GM12878 (cell line): ENCODE measurements around the gene ARL10. TPM values are rescaled to one million over a fixed set of nuclear protein-coding genes. Genes with fewer than 3 reads are reported as not detected.

Source experiments
- ATAC-seq: fragments of 200-7000 bp; cut with Tn5 transposase; 3 replicates; pipeline ENCODE4 v1.9.1; 2020; ENCODE audit warnings: mild to moderate bottlenecking, moderate library complexity
- BruUV-seq: library from RNA; stranded (reverse); fragments of 400-500 nt; replicated peaks from 2 replicates; lab custom pipeline; 2021; lab: Mats Ljungman, UMichigan
- CTCF ChIA-PET: fragments of 300-600 bp; sonication (Branson Sonifier 250); formaldehyde crosslinking; extraction: SDS; loops from one replicate; lab custom pipeline; 2021; ENCODE audit warnings: inconsistent platforms; lab: Yijun Ruan, JAX
- POLR2A ChIA-PET: fragments of 350-600 bp; formaldehyde crosslinking; extraction: SDS; loops from one replicate; lab custom pipeline; 2021; ENCODE audit warnings: inconsistent platforms; lab: Charles Lee
- RAD21 ChIA-PET: fragments of 300-600 bp; sonication (Branson Sonifier 250); formaldehyde crosslinking; loops from one replicate; lab custom pipeline; 2023; ENCODE audit warnings: antibody characterized with exemption; ENCODE audit not compliant: unreplicated experiment; lab: Charles Lee
- SMC1A ChIA-PET: fragments of 300-600 bp; sonication (Branson Sonifier 250); formaldehyde crosslinking; loops from one replicate; lab custom pipeline; 2023; ENCODE audit not compliant: unreplicated experiment, uncharacterized antibody; lab: Charles Lee
- DNase-seq: peaks from one replicate; pipeline ENCODE4 v3.0.0-alpha.2; 2011; ENCODE audit warnings: low read depth, low spot score
- FAIRE-seq: peaks from 3 replicates; lab custom pipeline; 2011; peaks lifted over from hg19 to GRCh38; lab: Jason Lieb, UNC
- H2AFZ ChIP-seq: 2 replicates; pipeline ENCODE4 v1.6.0; 2011; ENCODE audit warnings: low read depth, low read length, control low read depth; ENCODE audit not compliant: control insufficient read depth
- H3K27ac ChIP-seq: 2 replicates; pipeline ENCODE4 v1.5.1; 2011; ENCODE audit warnings: control low read depth; ENCODE audit not compliant: control insufficient read depth, insufficient read depth
- H3K27me3 ChIP-seq, 2 experiments: replicated peaks in 1 of 2; 2 replicates each; pipeline versions ENCODE4 v1.6.0 to v1.6.1; 2011; ENCODE audit warnings: low read length in 1 of 2; ENCODE audit not compliant: control insufficient read depth in 2 of 2, insufficient read depth in 2 of 2
- H3K36me3 ChIP-seq, 2 experiments: 2 replicates each; pipeline ENCODE4 v1.5.1; 2011; ENCODE audit warnings: low read length in 1 of 2; ENCODE audit not compliant: control insufficient read depth in 2 of 2, insufficient read depth in 2 of 2
- H3K4me1 ChIP-seq: 2 replicates; pipeline ENCODE4 v1.6.1; 2011; ENCODE audit warnings: mild to moderate bottlenecking, low read length, moderate library complexity, mixed read lengths; ENCODE audit not compliant: control insufficient read depth, insufficient read depth
- H3K4me2 ChIP-seq: 2 replicates; pipeline ENCODE4 v1.6.0; 2011; ENCODE audit warnings: control low read depth; ENCODE audit not compliant: control insufficient read depth, insufficient read depth
- H3K4me3 ChIP-seq: fragments of 200-600 bp; sonication (generic); 2 replicates; pipeline ENCODE4 v1.5.1; 2016
- H3K79me2 ChIP-seq: 2 replicates; pipeline ENCODE4 v1.6.0; 2011; ENCODE audit warnings: low read length; ENCODE audit not compliant: control insufficient read depth, insufficient read depth
- H3K9ac ChIP-seq: 2 replicates; pipeline ENCODE4 v1.8.0; 2011; ENCODE audit warnings: low read length, control low read depth, mixed read lengths; ENCODE audit not compliant: control insufficient read depth, insufficient read depth
- H3K9me3 ChIP-seq: replicated peaks from 3 replicates; pipeline ENCODE4 v1.5.1; 2011; ENCODE audit warnings: mild to moderate bottlenecking, low read length; ENCODE audit not compliant: control insufficient read depth, insufficient read depth
- H4K20me1 ChIP-seq: 2 replicates; pipeline ENCODE4 v1.6.0; 2011; ENCODE audit not compliant: control insufficient read depth, insufficient read depth
- KAT2A ChIP-seq: conservative IDR thresholded peaks from 2 replicates; pipeline ENCODE4 v1.6.1; 2011; ENCODE audit warnings: low read depth, low read length; ENCODE audit not compliant: control insufficient read depth
- PAX8 ChIP-seq: fragments of 450-650 bp; IDR thresholded peaks from 2 replicates; pipeline ENCODE4 v1.6.1; 2017; ENCODE audit warnings: mild to moderate bottlenecking, moderate library complexity
- SMC3 ChIP-seq: IDR thresholded peaks from 2 replicates; pipeline ENCODE4 v1.6.1; 2011; ENCODE audit warnings: low read length, improper control_type of control experiment, borderline replicate concordance
- SPI1 ChIP-seq: IDR thresholded peaks from 2 replicates; pipeline ENCODE4 v1.6.1; 2011; ENCODE audit warnings: low read depth, mild to moderate bottlenecking, low read length, moderate library complexity, borderline replicate concordance; ENCODE audit not compliant: insufficient read depth
- ZNF622 ChIP-seq: fragments of 450-650 bp; IDR thresholded peaks from 2 replicates; pipeline ENCODE4 v1.6.1; 2017; ENCODE audit warnings: mild to moderate bottlenecking, inconsistent platforms
- WGBS: methylation state at CpG from one replicate; pipeline ENCODE4 v1.1.6; 2016; ENCODE audit warnings: low lambda C conversion rate; ENCODE audit not compliant: insufficient replicate concordance, insufficient coverage; ENCODE audit errors: missing lambda C conversion rate; 5-methylcytosine and 5-hydroxymethylcytosine counted together
- in situ Hi-C: fragments of 300-500 bp; cut with MboI; formaldehyde crosslinking; loops from 9 replicates; pipeline ENCODE4 v1.14.3; 2018; ENCODE audit warnings: mixed read lengths
- intact Hi-C: fragments of 100-400 bp; cut with micrococcal nuclease; formaldehyde crosslinking; loops from one replicate; pipeline ENCODE4 v1.14.2; 2022; ENCODE audit not compliant: unreplicated experiment
- polyA plus RNA-seq, 11 experiments: library from polyadenylated mRNA; depleted of rRNA in 4 of 11; unstranded in 6 of 11; stranded (reverse) in 5 of 11; fragments of >200 nt; fragmentation: Nextera tagmentation in 4 of 11; fragmentation: Illumina TruSeq in 1 of 11; extraction: Ambion mirVana in 4 of 11; extraction: Trizol in 1 of 11; gene quantifications; 1 replicate in 1 of 11; 2 replicates in 10 of 11; pipeline versions ENCODE4 v1.2.1 to v1.2.3, GENCODE V29; 2011 to 2016; ENCODE audit warnings: inconsistent platforms in 2 of 11, missing spikeins in 2 of 11, low read depth in 1 of 11
- total RNA-seq, 4 experiments: library from RNA; depleted of rRNA in 3 of 4; stranded (reverse); fragments of >200 nt in 3 of 4; fragmentation: Illumina TruSeq in 1 of 4; extraction: Trizol in 1 of 4; gene quantifications; 2 replicates each; pipeline versions ENCODE4 v1.2.1 to v1.2.3, GENCODE V29; 2013 to 2021
- TF ChIP-seq, protein P1 (sequence below): fragments of 450-650 bp; IDR thresholded peaks from 2 replicates; pipeline ENCODE4 v1.6.1; 2016; ENCODE audit warnings: mild to moderate bottlenecking
- TF ChIP-seq, protein P2 (sequence below): fragments of 450-650 bp; IDR thresholded peaks from 2 replicates; pipeline ENCODE4 v1.6.1; 2017; ENCODE audit warnings: low read depth, mild to moderate bottlenecking, moderate library complexity
- TF ChIP-seq, protein P3 (sequence below): fragments of 450-650 bp; IDR thresholded peaks from 2 replicates; pipeline ENCODE4 v1.6.1; 2016; ENCODE audit warnings: mild to moderate bottlenecking, moderate library complexity, borderline replicate concordance
- TF ChIP-seq, protein P4 (sequence below): fragments of 450-650 bp; formaldehyde crosslinking; IDR thresholded peaks from 2 replicates; pipeline ENCODE4 v1.5.0; 2022; ENCODE audit warnings: mild to moderate bottlenecking, missing genetic modification characterization

ARL10 gene
- total and polyA plus RNA-seq, 10 of the 15 experiments (the other 5 are each of a cell fraction or from before 2014, with no cell fraction given): 0.44 to 6.4 (median 2.4) TPM

DNA sequence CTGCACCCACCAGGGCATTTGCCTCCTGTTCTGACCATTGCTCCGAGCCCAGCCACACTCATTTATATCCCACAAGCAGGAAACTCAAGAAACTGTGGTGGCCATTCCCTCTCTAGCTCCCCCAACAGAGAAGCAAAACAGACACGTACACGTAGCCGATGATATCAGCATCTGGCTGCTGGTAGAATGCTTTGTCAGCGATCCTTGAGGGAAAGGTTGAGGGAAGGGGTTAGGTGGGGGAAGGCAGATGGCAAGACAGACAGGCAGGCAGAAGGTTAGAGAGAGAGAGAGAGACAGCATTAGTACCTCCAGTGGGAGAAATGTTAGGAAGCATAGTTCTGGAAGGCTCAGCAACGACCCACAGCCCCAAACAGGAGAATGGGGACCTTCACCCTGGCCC lies 31.0 kb downstream of the ARL10 start:
- H4K20me1 ChIP-seq: no peaks in the 10 kb centered on the region
- no peaks in the 10 kb centered on the region for H3K9me3 ChIP-seq
- no peak for DNase-seq
- no peak overlapping the region for H2AFZ ChIP-seq
- TF ChIP-seq, protein P1, sequence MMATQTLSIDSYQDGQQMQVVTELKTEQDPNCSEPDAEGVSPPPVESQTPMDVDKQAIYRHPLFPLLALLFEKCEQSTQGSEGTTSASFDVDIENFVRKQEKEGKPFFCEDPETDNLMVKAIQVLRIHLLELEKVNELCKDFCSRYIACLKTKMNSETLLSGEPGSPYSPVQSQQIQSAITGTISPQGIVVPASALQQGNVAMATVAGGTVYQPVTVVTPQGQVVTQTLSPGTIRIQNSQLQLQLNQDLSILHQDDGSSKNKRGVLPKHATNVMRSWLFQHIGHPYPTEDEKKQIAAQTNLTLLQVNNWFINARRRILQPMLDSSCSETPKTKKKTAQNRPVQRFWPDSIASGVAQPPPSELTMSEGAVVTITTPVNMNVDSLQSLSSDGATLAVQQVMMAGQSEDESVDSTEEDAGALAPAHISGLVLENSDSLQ: no peak
- TF ChIP-seq, protein P2, sequence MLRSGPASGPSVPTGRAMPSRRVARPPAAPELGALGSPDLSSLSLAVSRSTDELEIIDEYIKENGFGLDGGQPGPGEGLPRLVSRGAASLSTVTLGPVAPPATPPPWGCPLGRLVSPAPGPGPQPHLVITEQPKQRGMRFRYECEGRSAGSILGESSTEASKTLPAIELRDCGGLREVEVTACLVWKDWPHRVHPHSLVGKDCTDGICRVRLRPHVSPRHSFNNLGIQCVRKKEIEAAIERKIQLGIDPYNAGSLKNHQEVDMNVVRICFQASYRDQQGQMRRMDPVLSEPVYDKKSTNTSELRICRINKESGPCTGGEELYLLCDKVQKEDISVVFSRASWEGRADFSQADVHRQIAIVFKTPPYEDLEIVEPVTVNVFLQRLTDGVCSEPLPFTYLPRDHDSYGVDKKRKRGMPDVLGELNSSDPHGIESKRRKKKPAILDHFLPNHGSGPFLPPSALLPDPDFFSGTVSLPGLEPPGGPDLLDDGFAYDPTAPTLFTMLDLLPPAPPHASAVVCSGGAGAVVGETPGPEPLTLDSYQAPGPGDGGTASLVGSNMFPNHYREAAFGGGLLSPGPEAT: no peak
- TF ChIP-seq SMC3 (no peak), SPI1 (no peak), ZNF622 (no peak), KAT2A (no peak), PAX8 (no peak)
- TF ChIP-seq, protein P3, sequence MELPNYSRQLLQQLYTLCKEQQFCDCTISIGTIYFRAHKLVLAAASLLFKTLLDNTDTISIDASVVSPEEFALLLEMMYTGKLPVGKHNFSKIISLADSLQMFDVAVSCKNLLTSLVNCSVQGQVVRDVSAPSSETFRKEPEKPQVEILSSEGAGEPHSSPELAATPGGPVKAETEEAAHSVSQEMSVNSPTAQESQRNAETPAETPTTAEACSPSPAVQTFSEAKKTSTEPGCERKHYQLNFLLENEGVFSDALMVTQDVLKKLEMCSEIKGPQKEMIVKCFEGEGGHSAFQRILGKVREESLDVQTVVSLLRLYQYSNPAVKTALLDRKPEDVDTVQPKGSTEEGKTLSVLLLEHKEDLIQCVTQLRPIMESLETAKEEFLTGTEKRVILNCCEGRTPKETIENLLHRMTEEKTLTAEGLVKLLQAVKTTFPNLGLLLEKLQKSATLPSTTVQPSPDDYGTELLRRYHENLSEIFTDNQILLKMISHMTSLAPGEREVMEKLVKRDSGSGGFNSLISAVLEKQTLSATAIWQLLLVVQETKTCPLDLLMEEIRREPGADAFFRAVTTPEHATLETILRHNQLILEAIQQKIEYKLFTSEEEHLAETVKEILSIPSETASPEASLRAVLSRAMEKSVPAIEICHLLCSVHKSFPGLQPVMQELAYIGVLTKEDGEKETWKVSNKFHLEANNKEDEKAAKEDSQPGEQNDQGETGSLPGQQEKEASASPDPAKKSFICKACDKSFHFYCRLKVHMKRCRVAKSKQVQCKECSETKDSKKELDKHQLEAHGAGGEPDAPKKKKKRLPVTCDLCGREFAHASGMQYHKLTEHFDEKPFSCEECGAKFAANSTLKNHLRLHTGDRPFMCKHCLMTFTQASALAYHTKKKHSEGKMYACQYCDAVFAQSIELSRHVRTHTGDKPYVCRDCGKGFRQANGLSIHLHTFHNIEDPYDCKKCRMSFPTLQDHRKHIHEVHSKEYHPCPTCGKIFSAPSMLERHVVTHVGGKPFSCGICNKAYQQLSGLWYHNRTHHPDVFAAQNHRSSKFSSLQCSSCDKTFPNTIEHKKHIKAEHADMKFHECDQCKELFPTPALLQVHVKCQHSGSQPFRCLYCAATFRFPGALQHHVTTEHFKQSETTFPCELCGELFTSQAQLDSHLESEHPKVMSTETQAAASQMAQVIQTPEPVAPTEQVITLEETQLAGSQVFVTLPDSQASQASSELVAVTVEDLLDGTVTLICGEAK: no peak
- TF ChIP-seq, protein P4, sequence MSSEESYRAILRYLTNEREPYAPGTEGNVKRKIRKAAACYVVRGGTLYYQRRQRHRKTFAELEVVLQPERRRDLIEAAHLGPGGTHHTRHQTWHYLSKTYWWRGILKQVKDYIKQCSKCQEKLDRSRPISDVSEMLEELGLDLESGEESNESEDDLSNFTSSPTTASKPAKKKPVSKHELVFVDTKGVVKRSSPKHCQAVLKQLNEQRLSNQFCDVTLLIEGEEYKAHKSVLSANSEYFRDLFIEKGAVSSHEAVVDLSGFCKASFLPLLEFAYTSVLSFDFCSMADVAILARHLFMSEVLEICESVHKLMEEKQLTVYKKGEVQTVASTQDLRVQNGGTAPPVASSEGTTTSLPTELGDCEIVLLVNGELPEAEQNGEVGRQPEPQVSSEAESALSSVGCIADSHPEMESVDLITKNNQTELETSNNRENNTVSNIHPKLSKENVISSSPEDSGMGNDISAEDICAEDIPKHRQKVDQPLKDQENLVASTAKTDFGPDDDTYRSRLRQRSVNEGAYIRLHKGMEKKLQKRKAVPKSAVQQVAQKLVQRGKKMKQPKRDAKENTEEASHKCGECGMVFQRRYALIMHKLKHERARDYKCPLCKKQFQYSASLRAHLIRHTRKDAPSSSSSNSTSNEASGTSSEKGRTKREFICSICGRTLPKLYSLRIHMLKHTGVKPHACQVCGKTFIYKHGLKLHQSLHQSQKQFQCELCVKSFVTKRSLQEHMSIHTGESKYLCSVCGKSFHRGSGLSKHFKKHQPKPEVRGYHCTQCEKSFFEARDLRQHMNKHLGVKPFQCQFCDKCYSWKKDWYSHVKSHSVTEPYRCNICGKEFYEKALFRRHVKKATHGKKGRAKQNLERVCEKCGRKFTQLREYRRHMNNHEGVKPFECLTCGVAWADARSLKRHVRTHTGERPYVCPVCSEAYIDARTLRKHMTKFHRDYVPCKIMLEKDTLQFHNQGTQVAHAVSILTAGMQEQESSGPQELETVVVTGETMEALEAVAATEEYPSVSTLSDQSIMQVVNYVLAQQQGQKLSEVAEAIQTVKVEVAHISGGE: no peak
- ChIA-PET CTCF (no interaction called here), POLR2A (no interaction called here), SMC1A (no interaction called here), RAD21 (no interaction called here)
- intact Hi-C loops: no loop called here
- H3K27me3 ChIP-seq: no peaks in the 10 kb centered on the region
- in situ Hi-C loops: no loop called here
- no peak for FAIRE-seq
- no peak overlapping the region for H3K9ac ChIP-seq
- BruUV-seq: no TSS peak
- 69% methylated on average over 6 of the region's 6 CpGs for WGBS
- H3K27ac ChIP-seq: no peak overlapping the region
- no peak for ATAC-seq
- H3K4me2 ChIP-seq: no peak overlapping the region
- no peaks in the 10 kb centered on the region for H3K79me2 ChIP-seq
- no peaks in the 10 kb centered on the region for H3K4me1 ChIP-seq
- H3K36me3 ChIP-seq: peaks cover 0 to 3% of the 10 kb centered on the region in 2 experiments; a peak in 2 of 4 replicates
- H3K4me3 ChIP-seq: no peak overlapping the region
